Measurements from ENCODE around the gene ZNF385B. TPM values are rescaled to one million over a fixed set of nuclear protein-coding genes. Genes with fewer than 3 reads are reported as not detected.

ZNF385B gene
- total RNA-seq, 2 experiments from 2014 or later, result 113 to 178 TPM

DNA sequence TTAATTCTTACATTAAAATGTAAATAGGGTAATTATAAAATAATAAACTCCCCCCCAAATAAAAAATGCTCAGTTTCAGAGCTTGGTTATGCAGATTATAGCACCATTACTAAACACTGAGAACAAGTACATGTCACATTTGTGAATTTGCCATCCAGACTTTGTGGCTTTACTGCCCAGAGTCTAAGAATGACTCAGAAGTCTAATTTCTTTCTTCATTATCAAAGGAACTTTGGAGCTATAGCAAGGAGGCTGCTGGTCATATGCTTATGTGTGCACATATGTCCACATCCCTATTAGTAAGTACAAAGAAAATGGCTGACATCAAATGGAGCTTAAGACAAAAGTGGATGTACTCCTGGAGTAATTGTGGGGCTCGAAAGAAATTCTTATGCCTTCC lies 348.2 kb downstream of the ZNF385B start:
- H3K4me1 ChIP-seq (ENCODE audit: insufficient read depth, low read length, poor library complexity, severe bottlenecking), result no peaks in the 10 kb centered on the region

DNA sequence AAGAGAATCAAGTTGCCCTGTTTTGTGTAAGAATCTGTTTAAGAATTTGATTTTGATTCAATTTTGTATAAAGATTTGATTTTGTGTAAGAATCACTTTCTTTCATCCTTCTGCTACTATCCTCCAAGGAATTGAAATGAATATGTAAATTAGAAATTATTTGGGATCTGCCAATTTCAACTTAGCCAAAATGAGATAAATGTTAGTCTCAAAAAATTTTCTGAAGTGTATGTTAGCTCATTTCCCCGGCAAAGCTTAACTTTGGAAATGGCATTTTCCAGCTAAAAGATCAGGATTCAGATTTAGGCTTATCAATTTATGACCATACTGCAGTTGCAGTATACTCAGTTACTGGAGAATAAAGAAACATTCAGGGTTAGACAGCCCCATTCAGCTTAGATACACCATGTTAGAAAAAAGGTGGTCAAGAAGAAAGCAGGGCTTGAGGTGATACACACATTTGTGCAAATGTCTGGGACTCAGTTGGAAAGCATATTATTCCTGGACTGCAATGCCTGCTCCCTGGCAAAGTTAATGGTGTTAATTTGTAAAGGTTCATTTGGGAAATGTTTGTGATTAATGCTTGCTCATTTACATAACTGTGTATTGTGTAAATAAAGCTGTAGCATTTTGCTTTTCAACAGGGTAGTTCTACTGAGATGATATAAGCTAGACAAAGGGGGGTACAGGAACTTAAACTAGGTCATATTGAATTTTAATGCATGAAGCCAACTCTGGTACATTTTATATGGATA lies 349.0 kb downstream of the ZNF385B start:
- no peaks in the 10 kb centered on the region for H3K79me2 ChIP-seq (ENCODE audit: insufficient read depth, low read depth, low read length)
- H3K27ac ChIP-seq (ENCODE audit: low read depth, low read length, poor library complexity, severe bottlenecking), result no peak overlapping the region
- CTCF ChIA-PET (ENCODE audit: unreplicated experiment), result no interaction called here
- no peaks in the 10 kb centered on the region for H4K20me1 ChIP-seq (ENCODE audit: insufficient read depth, low read length)
- POLR2A ChIA-PET, result no interaction called here
- no peak overlapping the region for H2AFZ ChIP-seq (ENCODE audit: low read length)
- BruUV-seq (replicated peaks), result no TSS peak
- no peak for DNase-seq (ENCODE audit: low spot score)
- no peaks in the 10 kb centered on the region for H3K4me1 ChIP-seq (ENCODE audit: insufficient read depth, low read length, poor library complexity, severe bottlenecking)
- no peaks in the 10 kb centered on the region for H3K9me2 ChIP-seq (ENCODE audit: insufficient read depth, low read length)
- H3K9me3 ChIP-seq (ENCODE audit: low read length), result no peaks in the 10 kb centered on the region
- TF ChIP-seq CTCF (conservative IDR thresholded peaks at IDR 0.05; ENCODE audit: low read length), result no peak
- TF ChIP-seq EZH2phosphoT487 (IDR thresholded peaks at IDR 0.05; ENCODE audit: borderline replicate concordance, low read depth, low read length), result no peak
- H3K36me3 ChIP-seq (ENCODE audit: insufficient read depth, low read length), result peaks cover 84% of the 10 kb centered on the region
- no peak overlapping the region for H3K4me2 ChIP-seq (ENCODE audit: low read length)
- intact Hi-C loops (cut with micrococcal nuclease; ENCODE audit: unreplicated experiment), result no loop called here
- no peak overlapping the region for H3K4me3 ChIP-seq (ENCODE audit: low read depth, low read length, poor library complexity, severe bottlenecking)

More for the DNA sequence above, 348.2 kb downstream of the ZNF385B start:
- H3K4me2 ChIP-seq (ENCODE audit: low read length), result no peak overlapping the region
- no peak overlapping the region for H3K27ac ChIP-seq (ENCODE audit: low read depth, low read length, poor library complexity, severe bottlenecking)
- no peaks in the 10 kb centered on the region for H3K79me2 ChIP-seq (ENCODE audit: insufficient read depth, low read depth, low read length)
- no peaks in the 10 kb centered on the region for H3K9me2 ChIP-seq (ENCODE audit: insufficient read depth, low read length)
- CTCF ChIA-PET (ENCODE audit: unreplicated experiment), result no interaction called here
- peaks cover 85% of the 10 kb centered on the region for H3K36me3 ChIP-seq (ENCODE audit: insufficient read depth, low read length)
- H3K4me3 ChIP-seq (ENCODE audit: low read depth, low read length, poor library complexity, severe bottlenecking), result no peak overlapping the region
- intact Hi-C loops (cut with micrococcal nuclease; ENCODE audit: unreplicated experiment), result no loop called here
- no peak for DNase-seq (ENCODE audit: low spot score)
- no peak for TF ChIP-seq EZH2phosphoT487 (IDR thresholded peaks at IDR 0.05; ENCODE audit: borderline replicate concordance, low read depth, low read length)
- no peak for TF ChIP-seq CTCF (conservative IDR thresholded peaks at IDR 0.05; ENCODE audit: low read length)
- no peaks in the 10 kb centered on the region for H3K9me3 ChIP-seq (ENCODE audit: low read length)
- POLR2A ChIA-PET, result interaction anchor here (1.2 to 1.5 kb wide), 2 partner anchors 10 to 20 kb away, joined by 3 to 4 read pairs; no protein-coding TSS in a partner anchor
- BruUV-seq (replicated peaks), result no TSS peak
- no peak overlapping the region for H2AFZ ChIP-seq (ENCODE audit: low read length)
- no peaks in the 10 kb centered on the region for H4K20me1 ChIP-seq (ENCODE audit: insufficient read depth, low read length)

GRCh38 chr2:179511105-179511789 lies 350.2 kb downstream of the ZNF385B start:
- Histone ChIP-seq H3K27ac (ENCODE audit: low read depth, low read length, poor library complexity, severe bottlenecking) (no peak overlapping the region), H3K4me3 (ENCODE audit: low read depth, low read length, poor library complexity, severe bottlenecking) (no peak overlapping the region), H4K20me1 (ENCODE audit: insufficient read depth, low read length) (no peaks in the 10 kb centered on the region), H3K4me1 (ENCODE audit: insufficient read depth, low read length, poor library complexity, severe bottlenecking) (no peaks in the 10 kb centered on the region), H2AFZ (ENCODE audit: low read length) (no peak overlapping the region), H3K4me2 (ENCODE audit: low read length) (no peak overlapping the region), H3K79me2 (ENCODE audit: insufficient read depth, low read depth, low read length) (no peaks in the 10 kb centered on the region; the same call in 1 of the 2 replicates), H3K36me3 (ENCODE audit: insufficient read depth, low read length) (peaks cover 83% of the 10 kb centered on the region), H3K9me3 (ENCODE audit: low read length) (no peaks in the 10 kb centered on the region), H3K9me2 (ENCODE audit: insufficient read depth, low read length) (no peaks in the 10 kb centered on the region)
- no peak for TF ChIP-seq CTCF (conservative IDR thresholded peaks at IDR 0.05; ENCODE audit: low read length)
- no peak for TF ChIP-seq EZH2phosphoT487 (IDR thresholded peaks at IDR 0.05; ENCODE audit: borderline replicate concordance, low read depth, low read length)
- no TSS peak for BruUV-seq (replicated peaks)
- DNase-seq (ENCODE audit: low spot score), result no peak
- intact Hi-C loops (cut with micrococcal nuclease; ENCODE audit: unreplicated experiment), result no loop called here
- CTCF ChIA-PET (ENCODE audit: unreplicated experiment), result no interaction called here
- POLR2A ChIA-PET, result interaction anchor here (0.7 kb wide), 1 partner anchor 486 kb away, joined by 3 read pairs; no protein-coding TSS in a partner anchor

Measured in OCI-LY7 (cell line).